IMR-90 (cell line): ENCODE results near the gene IFT52.

Experiments used
- MAFK ChIP-seq: IDR thresholded peaks from 2 replicates; pipeline ENCODE4 v1.6.1; 2012; ENCODE audit warnings: low read depth, low read length, improper control_type of control experiment
- RAD21 ChIP-seq: IDR thresholded peaks from 2 replicates; pipeline ENCODE4 v1.6.1; 2012; ENCODE audit warnings: low read length, improper control_type of control experiment
- RFX5 ChIP-seq: IDR thresholded peaks from 2 replicates; pipeline ENCODE4 v1.8.0; 2012; ENCODE audit warnings: low read depth, mild to moderate bottlenecking, low read length, moderate library complexity
- TF ChIP-seq, protein P1 (sequence below): conservative IDR thresholded peaks from 2 replicates; pipeline ENCODE4 v1.5.1; 2012; ENCODE audit warnings: mild to moderate bottlenecking, low read depth, low read length, improper control_type of control experiment

DNA sequence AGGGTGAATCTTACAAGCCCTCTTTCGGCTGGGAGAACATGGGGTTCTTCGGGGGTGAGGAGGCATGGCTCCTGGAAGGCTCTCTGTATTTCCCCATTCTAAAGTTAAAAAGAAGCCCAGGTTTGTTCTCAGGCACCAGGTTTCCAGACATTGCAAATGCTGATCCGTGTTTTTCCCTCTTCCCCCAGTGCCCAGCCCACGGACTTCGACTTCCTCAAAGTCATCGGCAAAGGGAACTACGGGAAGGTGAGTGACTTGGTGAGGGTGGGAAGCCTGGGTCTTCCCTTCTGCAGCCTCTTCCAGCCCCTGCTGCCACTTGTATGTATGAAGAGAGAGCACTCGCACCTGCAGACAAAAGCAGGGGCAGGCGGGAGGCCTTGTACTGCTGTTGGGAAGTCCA lies 23.3 kb upstream of the IFT52 start:
- TF ChIP-seq, protein P1, sequence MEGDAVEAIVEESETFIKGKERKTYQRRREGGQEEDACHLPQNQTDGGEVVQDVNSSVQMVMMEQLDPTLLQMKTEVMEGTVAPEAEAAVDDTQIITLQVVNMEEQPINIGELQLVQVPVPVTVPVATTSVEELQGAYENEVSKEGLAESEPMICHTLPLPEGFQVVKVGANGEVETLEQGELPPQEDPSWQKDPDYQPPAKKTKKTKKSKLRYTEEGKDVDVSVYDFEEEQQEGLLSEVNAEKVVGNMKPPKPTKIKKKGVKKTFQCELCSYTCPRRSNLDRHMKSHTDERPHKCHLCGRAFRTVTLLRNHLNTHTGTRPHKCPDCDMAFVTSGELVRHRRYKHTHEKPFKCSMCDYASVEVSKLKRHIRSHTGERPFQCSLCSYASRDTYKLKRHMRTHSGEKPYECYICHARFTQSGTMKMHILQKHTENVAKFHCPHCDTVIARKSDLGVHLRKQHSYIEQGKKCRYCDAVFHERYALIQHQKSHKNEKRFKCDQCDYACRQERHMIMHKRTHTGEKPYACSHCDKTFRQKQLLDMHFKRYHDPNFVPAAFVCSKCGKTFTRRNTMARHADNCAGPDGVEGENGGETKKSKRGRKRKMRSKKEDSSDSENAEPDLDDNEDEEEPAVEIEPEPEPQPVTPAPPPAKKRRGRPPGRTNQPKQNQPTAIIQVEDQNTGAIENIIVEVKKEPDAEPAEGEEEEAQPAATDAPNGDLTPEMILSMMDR: no peak
- TF ChIP-seq RAD21 (no peak), MAFK (no peak), RFX5 (no peak)
